Muscle of leg (tissue), 11 donors: ENCODE data around the gene UNC79. TPM values are rescaled to one million over a fixed set of nuclear protein-coding genes. Genes with fewer than 3 reads are reported as not detected.

Source experiments
- DNase-seq: peaks from one replicate; pipeline ENCODE4 v3.0.0; 2013
- H3K27ac ChIP-seq: one replicate; pipeline ENCODE4 v1.5.1; 2013; ENCODE audit warnings: mild to moderate bottlenecking, low read length, control low read depth
- H3K27me3 ChIP-seq: one replicate; pipeline ENCODE4 v1.6.1; 2013; ENCODE audit warnings: low read length; ENCODE audit not compliant: control insufficient read depth, insufficient read depth
- H3K36me3 ChIP-seq: one replicate; pipeline ENCODE4 v1.6.1; 2013; ENCODE audit warnings: low read length; ENCODE audit not compliant: control insufficient read depth, insufficient read depth
- H3K4me1 ChIP-seq: one replicate; pipeline ENCODE4 v1.6.1; 2013; ENCODE audit warnings: low read length; ENCODE audit not compliant: control insufficient read depth, insufficient read depth
- H3K4me3 ChIP-seq: one replicate; pipeline ENCODE4 v1.5.1; 2013; ENCODE audit warnings: low read length, control low read depth
- H3K9me3 ChIP-seq: replicated peaks from 2 replicates; pipeline ENCODE4 v1.6.1; 2013; ENCODE audit warnings: low read depth, low read length; ENCODE audit not compliant: control insufficient read depth
- WGBS: methylation state at CpG from one replicate; pipeline ENCODE4 v1.1.5; 2013; ENCODE audit warnings: missing lambda C conversion rate; ENCODE audit not compliant: insufficient coverage; 5-methylcytosine and 5-hydroxymethylcytosine counted together
- polyA plus RNA-seq, 8 donors: library from polyadenylated mRNA; unstranded; fragments of 120-200 nt; gene quantifications; one replicate each; pipeline versions ENCODE4 v1.2.1 to v1.2.3, GENCODE V29; 2013; ENCODE audit warnings: inconsistent platforms in 1 of 8, low replicate concordance in 1 of 8; ENCODE audit not compliant: insufficient read length in 8 of 8, insufficient read depth in 1 of 8
- total RNA-seq: library from RNA; stranded (reverse); fragments of 120-200 nt; gene quantifications from one replicate; pipeline ENCODE4 v1.2.4, GENCODE V29; 2013

The UNC79 gene
- total and polyA plus RNA-seq, 9 donors: 0.24 to 0.60 (median 0.33) TPM

DNA sequence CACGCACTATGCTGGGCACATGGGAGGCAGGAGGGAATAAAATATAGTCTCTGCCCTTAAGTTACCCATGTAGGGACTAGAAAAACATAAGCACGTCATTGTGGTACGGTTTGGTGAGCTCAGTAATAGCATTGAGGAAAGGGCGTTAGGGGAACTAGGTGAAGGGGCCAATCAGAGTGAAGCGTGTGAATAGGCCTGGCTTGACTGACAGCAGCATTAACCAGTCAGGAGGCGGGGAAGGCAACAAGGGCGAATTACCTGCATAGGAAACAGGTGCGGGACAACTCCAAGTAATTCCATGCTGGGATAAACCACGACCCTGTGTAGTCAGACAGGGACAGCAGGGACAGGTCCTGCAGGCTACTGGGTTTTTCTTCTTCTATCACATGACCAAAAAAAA lies 107.7 kb downstream of the UNC79 start:
- no peaks in the 10 kb centered on the region for H3K36me3 ChIP-seq
- 94% methylated on average over 8 of the region's 9 CpGs for WGBS
- H3K4me3 ChIP-seq: no peak overlapping the region
- no peak for DNase-seq
- H3K27ac ChIP-seq: no peak overlapping the region
- no peaks in the 10 kb centered on the region for H3K27me3 ChIP-seq
- no peaks in the 10 kb centered on the region for H3K4me1 ChIP-seq
- no peaks in the 10 kb centered on the region for H3K9me3 ChIP-seq

DNA sequence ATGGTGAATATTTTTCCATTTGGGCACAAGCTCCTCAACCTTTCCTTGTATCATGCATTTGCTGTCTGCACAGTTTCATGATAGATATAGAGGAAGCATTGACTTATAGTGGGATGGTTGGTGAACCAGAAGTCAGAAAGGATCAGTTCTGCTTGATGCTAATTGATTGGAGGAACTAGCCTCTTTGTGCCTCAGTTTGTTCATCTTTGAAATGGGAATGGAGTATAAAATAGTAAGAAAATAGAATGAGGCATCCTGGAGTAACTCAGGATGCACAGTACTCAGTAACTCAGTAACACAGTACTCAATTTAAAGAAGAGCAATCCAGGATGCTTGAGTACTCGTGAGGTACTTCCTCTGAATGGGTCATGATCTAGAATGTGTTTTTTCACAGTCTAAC lies 109.5 kb downstream of the UNC79 start:
- no peak for DNase-seq
- Histone ChIP-seq H3K4me3 (no peak overlapping the region), H3K27me3 (no peaks in the 10 kb centered on the region), H3K9me3 (no peaks in the 10 kb centered on the region), H3K4me1 (no peaks in the 10 kb centered on the region), H3K36me3 (no peaks in the 10 kb centered on the region), H3K27ac (no peak overlapping the region)
- WGBS: 67% methylated on average over 1 of the region's 1 CpG

DNA sequence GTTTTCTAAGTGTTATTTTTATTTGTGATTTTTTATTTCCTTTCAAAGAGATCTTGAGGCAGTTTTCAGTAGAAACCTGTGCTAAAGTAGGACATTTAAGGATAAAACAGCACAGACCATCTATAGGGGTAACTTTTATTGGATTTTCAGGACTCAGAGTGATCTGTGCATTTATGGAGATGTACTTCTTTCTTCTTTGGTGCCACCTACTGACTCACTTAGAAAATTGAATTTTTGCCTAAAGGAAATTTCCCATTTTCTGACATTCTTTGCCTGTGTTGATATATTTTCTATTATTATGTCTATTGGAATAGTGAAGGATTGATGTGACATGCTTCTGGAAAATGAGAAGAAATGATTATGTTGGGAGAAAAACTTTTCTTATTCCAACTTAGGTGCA lies 113.0 kb downstream of the UNC79 start:
- H3K27me3 ChIP-seq: no peaks in the 10 kb centered on the region
- H3K36me3 ChIP-seq: no peaks in the 10 kb centered on the region
- H3K9me3 ChIP-seq: no peaks in the 10 kb centered on the region
- H3K4me1 ChIP-seq: no peaks in the 10 kb centered on the region
- H3K4me3 ChIP-seq: no peak overlapping the region
- no peak overlapping the region for H3K27ac ChIP-seq
- peak; percentile 26 for DNase-seq

DNA sequence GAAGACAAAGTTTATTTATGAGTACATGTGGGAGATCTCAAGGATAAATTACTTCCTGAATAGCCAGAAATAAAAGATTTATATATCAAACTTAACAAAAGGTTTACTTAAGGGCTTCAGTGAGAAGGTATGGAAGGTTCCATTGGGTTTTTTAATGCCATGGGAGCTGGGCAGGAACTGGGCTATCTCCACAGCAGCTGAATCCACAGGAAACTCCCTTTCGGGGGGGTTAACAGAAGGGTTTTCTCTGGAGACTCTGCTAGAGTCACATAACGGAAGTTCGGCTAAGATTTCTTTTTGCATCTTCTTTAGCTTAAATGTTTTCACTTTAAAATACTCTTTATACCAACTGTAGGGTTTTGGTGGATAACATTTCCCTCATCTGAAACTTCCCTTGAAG lies 113.5 kb downstream of the UNC79 start:
- Histone ChIP-seq H3K27ac (no peak overlapping the region), H3K36me3 (no peaks in the 10 kb centered on the region), H3K4me3 (no peak overlapping the region), H3K9me3 (no peaks in the 10 kb centered on the region), H3K4me1 (no peaks in the 10 kb centered on the region), H3K27me3 (no peaks in the 10 kb centered on the region)
- WGBS: no CpG with 5 or more reads among the region's 3 CpGs
- DNase-seq: no peak

DNA sequence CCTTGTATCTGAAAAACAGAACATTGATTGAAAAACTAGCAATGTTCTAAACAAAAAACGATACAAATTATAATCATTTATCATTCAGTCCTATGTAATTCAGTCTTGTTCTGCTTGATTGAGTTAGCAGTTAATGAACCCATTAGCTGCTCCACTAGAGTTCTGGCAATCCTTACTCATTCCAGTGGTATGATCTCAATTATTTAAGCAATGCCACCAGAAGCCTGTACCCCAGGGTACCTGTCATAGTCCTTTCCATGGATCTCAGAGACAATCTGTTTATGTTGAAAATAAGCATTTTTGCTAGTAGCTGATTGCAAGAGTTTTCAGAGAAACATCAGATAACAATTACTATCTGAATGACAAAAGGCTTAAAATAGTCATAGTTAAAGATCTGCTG lies 115.9 kb downstream of the UNC79 start:
- no peaks in the 10 kb centered on the region for H3K27me3 ChIP-seq
- H3K9me3 ChIP-seq: no peaks in the 10 kb centered on the region
- no peak for DNase-seq
- H3K4me1 ChIP-seq: no peaks in the 10 kb centered on the region
- H3K27ac ChIP-seq: no peak overlapping the region
- no peaks in the 10 kb centered on the region for H3K36me3 ChIP-seq
- no peak overlapping the region for H3K4me3 ChIP-seq
- no CpG with 5 or more reads among the region's 1 CpG for WGBS

DNA sequence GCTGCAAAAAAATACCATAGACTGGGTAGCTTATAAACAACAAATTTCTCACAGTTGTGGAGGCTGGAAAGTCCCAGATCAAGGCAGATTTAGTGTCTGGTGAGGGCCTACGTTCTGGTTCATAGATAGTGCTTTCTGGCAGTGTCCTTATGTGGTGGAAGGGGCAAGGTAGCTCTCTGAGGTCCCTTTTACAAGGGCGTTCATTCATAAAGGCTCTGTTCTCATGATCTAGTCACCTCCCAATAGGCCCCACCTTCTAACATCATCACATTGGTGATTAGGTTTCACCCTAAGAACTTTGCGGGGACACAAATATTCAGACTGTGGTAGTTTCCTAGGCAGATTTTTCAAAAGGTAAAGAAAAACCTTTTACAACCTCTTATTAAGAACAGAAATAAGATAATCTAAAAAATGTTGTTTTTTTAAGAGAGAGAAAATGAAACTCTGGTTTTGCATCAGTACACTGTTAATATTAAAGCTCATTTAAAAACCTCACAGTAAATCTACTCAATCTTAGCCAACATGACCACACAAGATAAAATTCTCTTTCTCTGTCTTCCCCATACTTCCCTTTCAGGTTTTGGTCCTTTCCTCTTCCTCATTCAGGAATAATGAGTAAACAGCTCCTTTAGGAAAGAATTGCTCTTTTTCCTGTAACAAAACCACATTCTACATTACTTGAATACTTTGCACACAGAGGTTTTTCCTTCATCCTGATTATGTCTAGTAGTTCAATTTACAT lies 117.5 kb downstream of the UNC79 start:
- Histone ChIP-seq H3K4me1 (no peaks in the 10 kb centered on the region), H3K36me3 (no peaks in the 10 kb centered on the region), H3K9me3 (no peaks in the 10 kb centered on the region), H3K27ac (no peak overlapping the region), H3K4me3 (no peak overlapping the region), H3K27me3 (no peaks in the 10 kb centered on the region)
- no peak for DNase-seq
- no CpG with 5 or more reads among the region's 3 CpGs for WGBS

DNA sequence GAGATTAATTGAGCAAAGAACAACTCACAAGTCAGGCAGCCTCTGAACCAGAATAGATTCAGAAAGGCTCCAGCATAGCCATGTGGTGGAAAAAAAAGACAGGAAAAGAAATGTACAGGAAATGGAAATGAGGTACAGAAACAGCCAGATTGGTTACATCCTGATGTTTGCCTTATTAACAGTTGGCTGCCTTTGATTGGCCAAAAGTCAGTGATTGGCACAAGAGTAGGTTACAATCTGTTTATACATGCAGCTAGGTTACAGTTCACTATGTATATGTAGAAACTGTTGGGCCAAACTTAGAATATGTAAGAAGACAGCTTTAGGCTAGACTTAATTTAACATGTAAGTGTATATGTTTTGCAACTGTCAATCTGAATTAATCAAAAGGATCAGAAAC lies 118.9 kb downstream of the UNC79 start:
- Histone ChIP-seq H3K4me3 (no peak overlapping the region), H3K27me3 (no peaks in the 10 kb centered on the region), H3K36me3 (no peaks in the 10 kb centered on the region), H3K27ac (no peak overlapping the region), H3K9me3 (no peaks in the 10 kb centered on the region), H3K4me1 (no peaks in the 10 kb centered on the region)
- DNase-seq: no peak

DNA sequence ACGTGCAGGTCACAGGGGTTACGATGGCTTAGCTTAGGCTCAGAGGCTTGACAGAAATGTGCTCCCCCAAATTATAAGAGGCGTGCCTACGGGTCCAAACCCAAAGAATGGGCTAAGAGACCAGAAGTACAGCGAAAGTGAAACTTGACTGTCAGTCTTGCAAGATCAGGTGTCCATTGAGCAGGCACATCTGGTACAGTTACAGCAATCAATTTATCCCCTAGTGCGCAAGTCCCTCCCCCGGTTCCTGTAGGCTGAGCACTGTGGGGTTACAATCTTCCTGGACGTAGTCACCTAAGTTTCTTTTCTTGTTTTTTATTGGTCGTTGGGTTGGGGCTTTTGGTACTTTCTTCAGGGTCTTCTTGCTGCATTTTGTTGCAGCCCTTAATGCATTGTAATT lies 134.2 kb downstream of the UNC79 start:
- Histone ChIP-seq H3K27ac (no peak overlapping the region), H3K36me3 (no peaks in the 10 kb centered on the region), H3K27me3 (no peaks in the 10 kb centered on the region), H3K4me1 (no peaks in the 10 kb centered on the region), H3K9me3 (no peaks in the 10 kb centered on the region), H3K4me3 (no peak overlapping the region)
- WGBS: 63% methylated on average over 8 of the region's 9 CpGs
- DNase-seq: no peak

DNA sequence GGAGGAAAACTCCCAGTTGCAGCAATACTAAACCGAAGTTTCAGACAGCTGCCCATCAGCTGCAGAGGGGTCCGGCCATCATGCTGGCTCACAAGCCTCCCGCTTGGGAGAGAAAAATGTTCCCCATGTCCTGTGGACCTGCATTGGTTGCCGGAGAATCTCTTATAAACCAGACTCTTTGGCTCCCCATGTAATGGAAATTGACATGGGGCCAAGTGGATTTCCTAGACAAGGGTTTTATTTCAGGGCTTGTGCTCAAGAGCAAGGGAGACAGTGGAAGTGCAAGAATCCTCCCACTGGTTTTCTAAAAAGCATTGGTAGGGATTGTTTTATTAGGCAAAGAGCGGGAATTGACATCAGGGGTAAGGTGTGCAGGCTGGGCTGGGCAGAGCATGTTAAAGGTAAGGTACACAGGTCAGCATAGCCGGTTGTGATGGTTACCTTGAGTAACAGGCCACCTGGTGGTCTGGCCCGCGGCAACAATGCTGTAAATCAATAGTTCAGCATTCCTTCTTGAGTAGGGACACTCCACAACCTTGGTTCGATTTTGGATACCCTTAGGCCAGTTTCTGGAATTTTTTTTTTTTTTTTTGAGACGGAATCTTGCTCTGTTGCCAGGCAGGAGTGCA lies 135.4 kb downstream of the UNC79 start:
- no peaks in the 10 kb centered on the region for H3K9me3 ChIP-seq
- DNase-seq: peak; percentile 35
- no peak overlapping the region for H3K27ac ChIP-seq
- no peaks in the 10 kb centered on the region for H3K27me3 ChIP-seq
- no peaks in the 10 kb centered on the region for H3K4me1 ChIP-seq
- WGBS: 66% methylated on average over 8 of the region's 10 CpGs
- no peak overlapping the region for H3K4me3 ChIP-seq
- H3K36me3 ChIP-seq: no peaks in the 10 kb centered on the region

DNA sequence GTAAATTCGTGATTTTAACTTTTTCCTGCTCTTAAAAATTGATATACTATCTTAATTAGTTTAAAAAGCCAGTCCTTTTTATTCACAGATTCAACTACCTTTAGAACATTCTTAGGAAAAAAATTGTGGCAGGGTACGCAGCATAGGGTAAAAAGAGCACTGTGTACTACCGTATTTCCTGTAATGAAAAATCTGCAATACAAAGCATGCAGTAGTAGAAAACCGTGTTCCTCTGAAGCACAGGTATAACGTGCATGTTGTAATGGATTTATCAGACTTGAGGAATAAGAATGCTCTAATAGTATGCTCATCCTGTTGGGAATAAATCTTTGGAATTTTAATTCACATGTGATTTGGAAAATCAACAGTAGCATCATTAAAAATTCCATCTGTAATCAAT lies 140.5 kb downstream of the UNC79 start:
- WGBS: no CpG with 5 or more reads among the region's 5 CpGs
- DNase-seq: no peak
- H3K4me3 ChIP-seq: no peak overlapping the region
- H3K27ac ChIP-seq: no peak overlapping the region
- no peaks in the 10 kb centered on the region for H3K9me3 ChIP-seq
- no peaks in the 10 kb centered on the region for H3K36me3 ChIP-seq
- no peaks in the 10 kb centered on the region for H3K4me1 ChIP-seq
- no peaks in the 10 kb centered on the region for H3K27me3 ChIP-seq

DNA sequence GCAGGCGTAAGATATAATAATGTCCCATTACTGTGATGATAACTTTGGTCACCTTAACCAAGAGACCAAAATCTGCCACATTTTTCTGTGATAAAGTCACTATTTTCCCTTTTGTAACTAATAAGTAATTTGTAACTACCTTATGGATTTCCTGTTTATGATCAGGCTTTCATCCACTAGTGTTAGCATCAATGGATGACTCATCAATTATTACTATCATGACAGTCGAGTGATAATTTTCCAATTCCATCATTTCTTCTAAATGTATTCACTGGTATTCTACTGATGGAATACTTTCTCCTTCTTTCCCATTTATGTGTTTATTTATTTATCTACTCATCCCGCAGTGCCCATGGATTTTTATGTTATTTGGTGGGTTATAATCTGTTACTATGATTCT lies 148.4 kb downstream of the UNC79 start:
- H3K27ac ChIP-seq: no peak overlapping the region
- no peaks in the 10 kb centered on the region for H3K36me3 ChIP-seq
- H3K27me3 ChIP-seq: no peaks in the 10 kb centered on the region
- H3K4me3 ChIP-seq: no peak overlapping the region
- no CpG with 5 or more reads among the region's 3 CpGs for WGBS
- no peaks in the 10 kb centered on the region for H3K9me3 ChIP-seq
- H3K4me1 ChIP-seq: no peaks in the 10 kb centered on the region
- DNase-seq: no peak
